Prostate gland (tissue), 2 donors: ENCODE data around the gene MFSD6. TPM values are rescaled to one million over a fixed set of nuclear protein-coding genes. Genes with fewer than 3 reads are reported as not detected.
"Not testable (repeated sequence)": the region's sequence is repeated elsewhere in the genome, so short reads cannot be mapped to it uniquely, and the experiment has no call there.

Experiments used
- DNase-seq: peaks from one replicate; pipeline ENCODE4 v3.0.0-alpha.2; 2019; ENCODE audit warnings: low spot score
- H3K27ac ChIP-seq, 2 donors: fragments of 200-600 bp; sonication (generic); 2 replicates each; pipeline ENCODE4 v1.5.1; 2017 to 2019
- H3K27me3 ChIP-seq: fragments of 200-600 bp; sonication (generic); replicated peaks from 2 replicates; pipeline ENCODE4 v1.5.1; 2019; ENCODE audit not compliant: insufficient read depth
- H3K36me3 ChIP-seq, 2 donors: fragments of 200-600 bp; sonication (generic); 1 replicate in 1 of 2; 2 replicates in 1 of 2; pipeline versions ENCODE4 v1.5.1 to v1.8.1; 2017 to 2019
- H3K4me1 ChIP-seq: fragments of 200-600 bp; sonication (generic); replicated peaks from 2 replicates; pipeline ENCODE4 v1.5.1; 2019
- H3K4me3 ChIP-seq, 2 donors: fragments of 200-600 bp; sonication (generic); 2 replicates each; pipeline ENCODE4 v1.5.1; 2017 to 2019
- H3K9me3 ChIP-seq: fragments of 200-600 bp; sonication (generic); 2 replicates; pipeline ENCODE4 v1.5.1; 2017
- CTCF ChIP-seq, 4 experiments: fragments of 200-600 bp in 2 of 4; fragments of 450-650 bp in 2 of 4; sonication (generic) in 2 of 4; IDR thresholded peaks; 1 replicate in 3 of 4; 2 replicates in 1 of 4; pipeline ENCODE4 v1.5.1; 2016 to 2019; ENCODE audit warnings: antibody characterized with exemption in 4 of 4, mild to moderate bottlenecking in 2 of 4, moderate library complexity in 2 of 4
- POLR2A ChIP-seq: fragments of 450-650 bp; IDR thresholded peaks from one replicate; pipeline ENCODE4 v1.6.1; 2016; ENCODE audit warnings: antibody characterized with exemption, mild to moderate bottlenecking
- POLR2AphosphoS5 ChIP-seq: sonication (generic); formaldehyde crosslinking; IDR thresholded peaks from one replicate; pipeline ENCODE4 v1.6.1; 2017; ENCODE audit warnings: antibody characterized with exemption
- WGBS: methylation state at CpG from one replicate; pipeline ENCODE4 v1.1.5; 2018; 5-methylcytosine and 5-hydroxymethylcytosine counted together
- intact Hi-C: fragments of 100-400 bp; cut with DNase I; formaldehyde crosslinking; loops from one replicate; pipeline ENCODE4 v1.14.2; 2022
- total RNA-seq, 2 donors: library from RNA; depleted of rRNA; stranded (reverse); fragments of >200 nt; gene quantifications; one replicate each; pipeline ENCODE4 v1.1.0, GENCODE V29; 2016

The MFSD6 gene
- total RNA-seq, result 100 to 1,000 TPM in 1 of 2 donors, 10 to 100 TPM in 1; 89.1 to 114 TPM

GRCh38 chr2:190407662-190408537 lies at the start of gene MFSD6:
MFSD6 (plus strand) TSS chr2:190408355; CDS start chr2:190436030, 27,675 bp downstream.
- under 1% methylated on average over 71 of the region's 98 CpGs for WGBS
- TF ChIP-seq POLR2AphosphoS5 (no peak), POLR2A (peak; percentile 44), CTCF (IDR thresholded peaks at IDR 0.05) (peak in 2 of 4 experiments; percentile 24 to 42)
- Histone ChIP-seq H3K27ac (peak within 1 kb of the TSS; percentile 92), H3K9me3 (no peaks in the 10 kb centered on the region), H3K36me3 (no peaks in the 10 kb centered on the region), H3K4me1 (no peaks in the 10 kb centered on the region), H3K27me3 (no peaks in the 10 kb centered on the region), H3K4me3 (peak within 1 kb of the TSS; percentile 82 to 89)
- peak; percentile 44 for DNase-seq
- intact Hi-C loops, result loop anchor here (5.0 to 10.0 kb wide), 2 partner anchors 59 to 97 kb away; no protein-coding TSS in a partner anchor

GRCh38 chr2:190358655-190359448 lies 49.3 kb upstream of the MFSD6 start:
- H3K4me1 ChIP-seq, intact Hi-C loops, H3K36me3 ChIP-seq, DNase-seq, H3K27me3 ChIP-seq, H3K4me3 ChIP-seq, H3K9me3 ChIP-seq: not testable (repeated sequence)
- TF ChIP-seq POLR2AphosphoS5, result peak; percentile 56
- 69% methylated on average over 8 of the region's 8 CpGs for WGBS
- H3K27ac ChIP-seq, result peak overlapping the region; percentile 31 to 62

- TF ChIP-seq CTCF (IDR thresholded peaks at IDR 0.05) (no peak), POLR2AphosphoS5 (no peak), POLR2A (no peak)
- Histone ChIP-seq H3K9me3 (no peaks in the 10 kb centered on the region), H3K27me3 (no peaks in the 10 kb centered on the region), H3K27ac (peak overlapping the region in 1 of 2 donors; percentile 62), H3K4me1 (no peaks in the 10 kb centered on the region), H3K36me3 (no peaks in the 10 kb centered on the region), H3K4me3 (no peak overlapping the region)
- no peak for DNase-seq
- intact Hi-C loops, result no loop called here
Observed at GRCh38 chr2:190360561-190360960, 47.6 kb upstream of the MFSD6 start.

- Histone ChIP-seq H3K27me3 (no peaks in the 10 kb centered on the region), H3K4me1 (no peaks in the 10 kb centered on the region), H3K4me3 (no peak overlapping the region), H3K27ac (no peak overlapping the region), H3K9me3 (no peaks in the 10 kb centered on the region), H3K36me3 (no peaks in the 10 kb centered on the region)
- intact Hi-C loops, result no loop called here
- TF ChIP-seq CTCF (IDR thresholded peaks at IDR 0.05), result no peak
- no peak for TF ChIP-seq POLR2AphosphoS5
- no peak for DNase-seq
- 85% methylated on average over 3 of the region's 3 CpGs for WGBS
Observed at GRCh38 chr2:190360965-190361364, 47.2 kb upstream of the MFSD6 start.

- H3K27ac ChIP-seq, result no peak overlapping the region
- H3K4me3 ChIP-seq, result no peak overlapping the region
- no peaks in the 10 kb centered on the region for H3K4me1 ChIP-seq
- TF ChIP-seq POLR2AphosphoS5 (no peak), CTCF (IDR thresholded peaks at IDR 0.05) (no peak), POLR2A (no peak)
- no peak for DNase-seq
- 94% methylated on average over 2 of the region's 2 CpGs for WGBS
- H3K36me3 ChIP-seq, result no peaks in the 10 kb centered on the region
- H3K9me3 ChIP-seq, result no peaks in the 10 kb centered on the region
- intact Hi-C loops, result no loop called here
- H3K27me3 ChIP-seq, result no peaks in the 10 kb centered on the region
Observed at GRCh38 chr2:190361572-190361971, 46.6 kb upstream of the MFSD6 start.
